Epidermal melanocyte (primary cell): Measurements from ENCODE around the gene FBXO24.

ENCODE experiments used
- DNase-seq: peaks from one replicate; pipeline ENCODE4 v3.0.0; 2011; ENCODE audit warnings: low spot score; ENCODE audit not compliant: insufficient read length

The FBXO24 gene

DNA sequence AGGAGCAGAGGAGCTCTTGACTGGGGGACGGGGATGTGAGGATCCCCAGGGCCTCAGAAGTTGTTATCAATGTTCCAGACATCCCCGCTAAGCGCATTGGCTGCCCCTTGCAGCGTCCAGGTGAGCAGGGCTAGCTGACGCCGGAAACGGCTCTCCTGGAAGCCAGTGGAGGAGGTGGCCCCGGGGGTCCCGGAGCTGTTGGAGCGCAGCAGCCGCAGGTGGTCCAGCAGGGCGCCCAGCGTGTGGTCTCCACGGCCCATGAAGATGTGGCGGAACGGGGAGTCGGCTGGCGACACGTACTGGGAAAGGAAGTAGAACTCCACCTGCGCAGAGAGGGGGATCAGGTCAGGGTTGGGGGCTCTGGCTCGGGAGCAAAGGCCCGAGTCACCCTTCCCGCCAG, 34.7 kb downstream of the FBXO24 start:
- no peak for DNase-seq

DNA sequence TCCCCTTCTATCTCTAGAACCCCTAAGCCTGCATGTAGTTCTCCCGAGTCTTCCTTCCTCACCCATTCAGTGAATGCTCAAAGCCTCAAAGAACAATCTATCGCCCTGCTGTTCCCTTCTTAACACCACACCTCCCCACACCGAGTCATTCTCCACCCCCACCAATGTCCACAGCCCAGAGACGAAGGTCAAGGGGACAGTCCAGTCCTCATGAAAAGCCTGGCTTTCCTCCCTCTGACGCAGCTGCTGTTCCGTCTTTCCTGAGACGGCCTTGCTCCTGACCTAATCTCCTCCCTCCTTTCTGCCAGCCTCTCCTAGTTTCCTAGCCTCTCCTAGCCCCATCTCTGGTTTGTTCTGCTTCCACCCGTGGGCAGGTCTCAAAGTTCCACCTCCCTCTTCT, 35.4 kb downstream of the FBXO24 start:
- no peak for DNase-seq

DNA sequence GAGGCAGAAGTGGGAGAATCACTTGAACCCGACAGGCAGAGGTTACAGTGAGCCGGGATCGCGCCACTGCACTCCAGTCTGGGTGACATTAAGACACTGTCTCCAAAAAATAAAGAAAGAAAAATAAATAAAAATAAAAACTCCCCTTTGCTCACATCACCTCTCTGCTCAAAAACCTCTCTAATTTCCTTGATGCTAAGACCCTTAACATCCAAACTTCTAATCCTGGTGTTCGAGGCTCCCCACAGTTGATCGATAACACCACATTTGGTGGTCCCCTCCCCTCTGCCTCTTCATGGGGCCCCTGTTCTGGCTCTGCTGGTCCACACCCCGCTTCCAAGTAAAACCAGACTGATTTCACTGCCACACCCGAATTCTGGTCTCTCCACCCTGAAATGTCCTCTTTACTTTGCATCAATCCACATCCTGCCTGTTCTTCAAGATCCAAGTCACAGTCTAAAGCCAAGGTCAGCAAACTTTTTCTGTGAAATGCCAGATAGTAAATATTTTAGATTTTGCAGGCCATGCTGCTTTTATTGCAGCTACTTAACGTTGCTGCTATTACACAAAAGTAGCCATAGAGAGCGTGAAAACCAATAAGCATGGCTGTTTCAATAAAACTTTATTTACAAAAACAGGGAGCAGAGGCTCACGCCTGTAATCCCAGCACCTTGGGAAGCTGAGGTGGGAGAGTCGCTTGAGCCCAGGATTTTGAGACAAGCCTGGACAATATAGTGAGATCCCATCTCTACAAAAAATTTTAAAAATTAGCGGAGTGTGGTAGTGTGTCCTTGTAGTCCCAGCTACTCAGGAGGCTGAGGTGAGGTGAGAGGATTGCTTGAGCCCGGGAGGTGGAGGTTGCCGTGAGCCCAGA, 38.1 kb downstream of the FBXO24 start:
- DNase-seq: no peak

DNA sequence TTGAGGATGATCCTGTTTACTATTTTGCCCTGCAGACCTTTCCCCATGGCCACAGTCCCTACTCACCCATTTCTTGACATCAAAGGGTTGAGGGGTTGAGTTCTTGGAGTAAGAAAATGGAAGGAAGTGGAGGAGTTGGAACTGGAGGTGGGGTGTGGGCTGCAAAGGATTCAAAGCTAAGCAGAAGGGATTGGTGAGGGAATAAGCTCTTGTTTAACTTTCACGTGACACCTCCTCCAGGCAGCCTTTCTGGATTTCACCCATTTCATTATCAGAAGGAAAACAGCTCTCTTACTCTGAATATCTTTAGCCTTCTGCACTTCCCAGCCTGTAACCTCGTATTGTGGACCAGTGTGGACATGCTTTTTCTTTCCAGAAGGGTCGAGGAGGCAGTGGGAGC, 39.9 kb downstream of the FBXO24 start:
- DNase-seq: no peak

DNA sequence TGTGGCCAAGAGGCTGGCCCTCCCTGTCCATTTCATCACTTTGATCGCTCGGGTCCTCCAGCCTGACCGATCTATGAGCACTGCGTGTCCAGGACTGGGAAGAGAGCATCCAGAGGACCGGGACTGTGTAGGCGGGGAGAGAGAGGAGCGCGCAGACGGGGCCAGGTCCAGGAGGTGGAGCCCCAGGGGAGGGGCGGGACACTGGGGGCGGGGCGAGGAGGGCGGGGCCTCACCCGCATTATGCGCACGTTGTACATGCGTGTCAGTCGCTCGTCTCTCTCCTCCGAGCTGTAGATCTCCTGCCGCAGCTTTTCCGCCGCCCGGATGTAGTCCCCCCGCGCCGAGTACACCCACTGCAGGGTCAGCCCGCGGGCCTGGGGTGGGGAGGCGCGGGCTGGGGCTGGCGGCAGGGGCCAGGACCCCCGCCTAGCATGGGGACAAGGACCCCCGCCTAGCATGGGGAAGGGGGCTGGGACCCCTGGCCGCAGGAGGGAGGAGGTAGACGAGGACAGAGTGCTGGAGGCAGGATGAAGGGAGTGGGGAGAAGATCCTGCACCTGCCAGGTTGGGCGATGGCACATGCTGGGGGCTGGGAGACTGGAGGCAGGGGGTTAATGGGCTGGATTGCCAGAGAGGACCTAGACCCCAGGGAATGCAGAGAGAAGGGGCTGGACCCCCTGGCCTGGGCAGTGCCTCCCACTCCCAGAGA, 40.6 kb downstream of the FBXO24 start:
- DNase-seq: peak; percentile 99

DNA sequence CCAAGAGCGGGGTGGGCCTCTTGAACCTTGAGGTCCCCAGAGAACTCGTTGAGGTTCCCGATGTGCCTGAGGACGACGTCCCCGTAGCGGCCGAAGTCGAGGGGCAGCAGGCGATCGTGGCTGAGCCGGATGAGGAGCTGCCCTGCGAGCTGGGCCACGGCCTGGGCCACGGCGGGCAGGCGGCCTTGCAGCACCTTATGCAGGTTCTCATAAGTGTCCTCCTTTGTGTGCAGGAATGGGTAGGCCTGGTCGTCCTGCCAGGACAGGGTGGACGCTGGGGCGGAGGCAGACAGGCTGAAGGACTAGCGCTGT, 41.1 kb downstream of the FBXO24 start:
- no peak for DNase-seq

DNA sequence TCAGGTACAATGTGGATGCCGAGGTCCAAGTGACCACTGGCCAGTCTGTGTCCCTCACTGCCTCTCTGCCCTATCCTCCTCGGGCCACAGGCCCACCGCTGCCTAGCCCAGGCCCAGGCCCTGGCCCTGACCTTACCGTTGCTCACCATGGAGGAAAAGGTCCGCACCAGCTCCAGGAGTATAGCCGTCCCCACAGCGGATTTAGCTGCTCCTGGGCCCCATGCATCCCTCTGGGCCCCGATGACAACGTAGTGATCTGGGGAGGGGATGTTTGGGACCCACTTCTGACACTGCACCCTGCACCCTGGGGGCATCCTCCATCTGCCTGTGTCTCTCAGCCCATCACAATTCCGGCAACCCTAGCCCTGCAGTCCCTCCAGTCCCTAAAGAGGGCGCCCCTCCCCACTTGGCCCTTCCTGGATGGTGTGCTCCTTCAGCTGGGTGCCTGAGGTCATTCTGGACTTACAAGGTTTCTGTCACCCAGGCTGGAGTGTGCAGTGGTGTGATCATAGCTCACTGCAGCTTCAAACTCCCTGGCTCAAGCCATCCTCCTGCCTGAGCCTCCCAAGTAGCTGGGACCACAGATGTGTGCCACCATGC, 43.1 kb downstream of the FBXO24 start:
- DNase-seq: no peak

DNA sequence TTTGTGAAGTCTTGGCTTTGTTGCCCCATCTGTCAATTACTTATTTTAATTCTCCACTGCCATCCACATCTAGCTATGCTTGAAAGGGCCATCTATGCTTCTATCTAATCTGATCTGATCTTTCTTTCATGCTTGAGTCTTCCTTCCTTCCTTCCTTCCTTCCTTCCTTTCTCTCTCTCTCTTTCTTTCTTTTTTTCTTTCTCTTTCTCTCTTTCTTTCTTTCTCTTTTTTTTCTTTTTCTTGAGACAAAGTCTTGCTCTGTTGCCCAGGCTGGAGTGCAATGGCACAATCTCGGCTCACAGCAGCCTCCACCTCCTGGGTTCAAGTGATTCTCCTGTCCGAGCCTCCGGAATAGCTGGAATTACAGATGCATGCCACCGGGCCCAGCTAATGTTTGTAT, 43.9 kb downstream of the FBXO24 start:
- DNase-seq: no peak

DNA sequence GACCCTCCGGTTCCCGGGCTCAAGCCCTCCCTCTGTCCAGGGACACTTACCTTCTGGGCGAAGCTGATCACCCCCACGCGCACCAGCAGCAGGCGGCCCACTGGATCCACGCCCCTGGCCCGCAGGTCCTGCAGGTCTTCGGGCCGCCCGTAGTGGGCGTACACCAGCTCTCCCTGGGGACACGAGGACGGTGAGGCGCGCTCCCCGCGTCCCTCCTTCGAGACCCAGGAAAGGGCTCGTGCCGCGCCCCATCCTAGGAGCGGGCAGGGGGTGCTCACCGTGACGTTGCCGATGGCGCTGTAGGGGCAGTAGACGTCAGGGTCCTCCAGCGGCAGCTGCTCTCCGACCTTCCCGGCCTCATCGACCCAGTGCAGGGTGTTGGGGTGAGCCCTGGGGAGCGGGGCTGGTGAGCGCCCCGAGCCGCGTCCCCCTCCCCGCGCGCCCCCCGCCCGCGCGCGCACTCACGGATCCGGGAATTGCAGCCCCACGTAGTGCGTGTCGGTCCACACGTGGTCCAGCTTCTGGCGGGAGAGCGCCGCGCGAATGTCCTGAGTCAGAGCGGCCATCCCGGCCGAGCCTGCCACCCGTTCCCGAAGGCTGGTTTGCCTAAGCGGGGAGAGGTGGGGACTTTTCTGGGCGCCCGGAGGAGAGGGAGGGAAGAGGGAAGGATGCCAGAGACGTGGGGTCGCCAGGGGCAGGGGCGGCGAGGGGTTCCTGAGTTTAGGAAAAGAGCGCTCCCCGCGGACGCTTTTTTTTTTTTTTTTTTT, 47.0 kb downstream of the FBXO24 start:
- no peak for DNase-seq

DNA sequence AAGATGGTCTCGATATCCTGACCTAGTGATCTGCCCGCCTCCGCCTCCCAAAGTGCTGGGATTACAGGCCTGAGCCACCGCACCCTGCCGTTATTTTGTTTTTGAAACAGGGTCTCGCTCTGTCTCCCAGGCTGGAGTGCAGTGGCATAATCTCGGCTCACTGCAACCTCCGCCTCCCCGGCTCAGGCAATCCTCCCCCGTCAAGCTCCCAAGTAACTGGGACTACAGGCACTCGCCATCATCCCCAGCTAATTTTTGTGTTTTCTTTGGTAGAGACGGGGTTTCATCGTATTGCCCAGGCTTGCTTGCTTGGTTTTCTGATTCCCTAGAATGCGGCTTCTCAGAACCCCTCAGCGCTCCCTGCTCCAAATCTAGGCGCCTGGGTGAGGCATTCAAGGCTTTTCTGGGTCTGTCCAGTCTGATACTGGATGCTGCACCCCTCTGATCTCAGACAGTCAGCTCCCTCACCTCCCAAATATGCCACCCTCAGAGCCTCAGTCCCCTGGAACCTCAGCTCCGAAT, 53.9 kb downstream of the FBXO24 start:
- DNase-seq: no peak

DNA sequence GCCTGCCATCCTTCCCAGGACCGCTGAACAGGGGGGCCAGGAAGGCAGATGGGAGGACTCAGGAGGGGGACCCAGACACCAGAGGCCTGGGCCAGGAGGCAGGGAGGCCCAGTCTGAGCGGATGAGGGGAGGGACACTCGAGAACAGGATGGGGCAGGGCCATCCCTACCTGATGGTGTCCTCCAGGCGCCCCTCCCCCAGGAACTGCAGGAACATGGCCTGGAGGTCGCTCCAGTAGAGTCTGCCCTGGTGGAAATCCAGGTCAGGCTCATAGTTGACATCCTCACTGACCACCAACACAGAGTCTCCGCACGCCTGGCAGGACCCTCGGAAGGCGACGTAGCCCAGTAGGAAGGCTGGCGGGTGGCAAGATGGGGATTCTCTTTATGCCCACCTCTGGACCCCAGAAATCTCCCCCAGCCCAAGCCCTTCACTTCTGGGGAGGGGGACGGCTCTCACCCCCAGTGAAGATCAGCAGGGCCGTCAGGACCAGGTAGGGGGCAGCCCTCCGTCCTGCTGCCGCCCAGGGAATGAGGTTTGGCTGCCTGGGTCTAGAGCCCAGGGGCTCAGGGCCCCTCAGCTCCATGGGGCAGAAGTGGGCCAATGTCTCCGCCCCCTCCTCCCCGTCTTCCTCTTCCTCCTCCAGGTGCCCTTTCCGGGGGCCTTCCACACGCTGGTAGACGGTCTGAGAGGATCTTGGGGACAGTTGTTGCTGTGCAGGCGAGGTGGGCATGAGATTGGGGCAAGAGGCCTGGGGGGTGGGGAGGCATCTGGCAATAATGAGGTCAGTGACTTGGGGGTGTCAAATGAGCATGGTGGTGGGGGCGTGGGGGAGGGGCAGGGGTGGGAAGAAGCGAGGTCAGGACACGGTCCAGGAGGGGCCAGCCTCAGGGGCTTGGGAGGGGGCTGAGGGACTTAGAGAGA, 54.7 kb downstream of the FBXO24 start:
- DNase-seq: no peak

DNA sequence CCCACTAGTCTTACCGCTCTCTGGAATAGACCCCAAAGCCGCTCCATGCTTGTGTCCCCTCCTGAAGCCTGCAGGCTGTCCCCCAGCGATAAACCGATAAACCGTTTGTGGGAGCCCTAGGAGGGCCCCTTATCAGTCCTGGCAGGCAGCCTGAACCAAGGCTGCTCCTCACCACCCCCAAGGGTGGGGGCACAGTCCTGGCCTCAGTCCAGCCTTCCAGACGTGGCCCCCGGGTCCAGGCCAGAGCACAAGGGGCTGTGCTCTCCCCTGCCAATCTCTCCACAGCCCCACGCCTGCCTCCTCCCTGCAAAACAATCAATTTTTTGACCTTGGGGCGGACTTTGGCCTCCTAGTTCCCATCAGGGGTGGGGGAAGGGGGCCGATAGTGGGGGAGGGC, 55.3 kb downstream of the FBXO24 start, which contains the start of gene TFR2:
Gene TFR2 (minus strand): TSS at position 90 of the 397 bp plus-strand sequence. CDS start 43 bp downstream, at position 47.
- no peak for DNase-seq

DNA sequence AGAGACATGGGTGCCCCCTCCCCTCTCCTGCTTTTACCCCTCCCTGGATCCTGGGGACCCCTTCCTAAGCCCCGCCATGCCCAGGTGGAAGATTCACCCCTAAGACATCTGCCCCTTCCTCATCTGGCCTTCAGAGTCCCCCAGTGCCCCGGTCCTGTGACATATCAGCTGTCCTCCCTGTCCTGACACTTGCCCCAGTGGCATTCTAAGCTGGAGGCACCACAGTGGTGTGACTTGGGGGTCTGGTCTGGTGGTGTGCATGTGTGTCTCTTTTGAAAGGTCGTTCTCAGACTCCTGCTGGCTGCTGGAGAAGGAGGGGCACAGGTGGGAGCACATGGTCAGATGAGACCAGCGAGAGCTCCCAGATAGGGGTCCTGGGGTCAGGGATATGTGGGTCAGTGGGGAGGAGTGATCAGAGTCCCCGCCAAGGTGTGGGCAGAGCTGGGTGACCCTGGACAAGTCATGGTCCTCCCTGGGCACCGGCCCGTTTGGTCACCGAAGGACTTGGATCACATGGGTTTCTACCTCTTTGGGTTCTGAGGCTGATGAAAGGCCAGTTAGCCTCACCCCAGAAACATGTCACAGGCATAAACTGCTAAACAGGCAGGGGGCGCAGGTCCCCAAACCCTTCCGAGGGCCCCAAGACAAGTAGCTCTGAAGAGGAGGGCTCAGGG, 55.9 kb downstream of the FBXO24 start:
- no peak for DNase-seq

DNA sequence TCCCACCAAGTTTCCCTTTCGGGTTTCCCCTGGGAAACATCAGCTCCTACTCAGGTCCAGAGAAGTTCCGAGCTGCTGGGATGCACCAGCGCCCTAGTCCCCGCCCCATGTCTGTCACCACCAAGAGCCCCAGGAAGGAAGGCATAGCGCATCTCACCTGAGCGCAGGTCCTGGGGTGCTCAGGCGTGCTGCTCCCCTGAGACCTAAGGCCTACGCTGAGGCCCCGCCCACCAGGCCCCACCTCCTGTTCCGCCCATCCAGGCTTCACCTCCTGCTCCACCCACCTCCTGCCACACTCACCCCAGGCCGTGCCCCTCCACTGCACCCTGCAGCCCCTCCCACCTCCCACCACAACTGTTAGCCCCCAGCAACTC, 56.4 kb downstream of the FBXO24 start:
- no peak for DNase-seq

DNA sequence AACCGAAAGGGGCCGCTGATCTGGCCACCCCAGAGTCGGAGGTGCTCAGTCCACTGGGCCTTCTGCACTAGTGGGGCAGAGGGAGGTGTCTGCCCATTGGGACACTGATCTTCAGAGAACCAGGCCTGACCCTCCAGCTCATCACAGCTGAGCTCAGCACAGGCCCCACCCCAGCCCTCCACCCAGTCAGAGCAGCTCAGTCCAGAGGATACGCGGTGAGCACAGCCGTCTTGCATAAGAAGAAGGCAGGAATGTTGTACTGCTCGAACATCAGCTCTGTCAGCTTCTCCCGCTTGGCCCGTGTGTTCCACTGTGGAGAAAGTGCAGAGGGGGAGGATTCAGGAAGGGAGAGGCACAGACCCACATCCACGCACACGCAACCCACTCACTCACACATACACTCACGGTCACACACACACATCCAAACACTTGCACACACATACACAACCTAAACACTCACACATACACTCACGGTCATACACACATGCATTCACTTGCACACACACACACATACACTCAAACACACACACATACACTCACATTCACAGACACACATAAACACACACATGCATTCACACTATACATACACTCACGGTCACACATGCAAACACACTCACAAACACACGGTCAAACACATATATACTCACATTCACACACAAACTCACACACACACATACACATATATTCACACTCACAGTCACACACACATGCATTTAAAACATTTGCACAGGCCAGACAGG, 63.9 kb downstream of the FBXO24 start:
- no peak for DNase-seq
